ENCODE measurements around the gene CT47A7. TPM values are rescaled to one million over a fixed set of nuclear protein-coding genes. Genes with fewer than 3 reads are reported as not detected.
"Not testable (repeated sequence)": the region's sequence is repeated elsewhere in the genome, so short reads cannot be mapped to it uniquely, and the experiment has no call there.

CT47A7 gene
- polyA plus RNA-seq (ENCODE audit: insufficient read length in 12 of 12) = not detected
- long read RNA-seq, donor 1 = 0 reads
- long read RNA-seq, donor 2 = 0 reads
- long read RNA-seq, donor 3 = 0 reads
- long read RNA-seq, donor 4 = 0 reads
- long read RNA-seq, donor 5 = 0 reads
- long read RNA-seq, donor 6 = 0 reads
- long read RNA-seq, donor 7 = 0 reads
- long read RNA-seq, donor 8 = 0 reads
- long read RNA-seq, donor 9 = 0 reads
- long read RNA-seq, donor 10 = 0 reads
- long read RNA-seq, donor 11 = 0 reads

GRCh38 chrX:120956500-120956899 is at the start of gene CT47A7:
CT47A7 (minus strand) TSS chrX:120956600; CDS start chrX:120956345, 255 bp downstream.
- DNase-seq = not testable (repeated sequence)

- no peak for DNase-seq
Measured at GRCh38 chrX:121000589-121000988, 44.2 kb upstream of the CT47A7 start.

- DNase-seq = no peak
Measured at GRCh38 chrX:120999413-120999812, 43.0 kb upstream of the CT47A7 start.

- DNase-seq = not testable (repeated sequence)
Measured at GRCh38 chrX:120985660-120986059, 29.3 kb upstream of the CT47A7 start, which contains the start of gene CT47A1. CT47A1 (minus strand) TSS chrX:120985760; CDS start chrX:120985529, 231 bp downstream.

Other genes with a start within 250 kb of the CT47A7 start
- not detected for gene CT47B1, start 80.7 kb downstream of the CT47A7 start, polyA plus RNA-seq (ENCODE audit: insufficient read length in 12 of 12)
- gene CT47A11, start 19.4 kb downstream of the CT47A7 start, polyA plus RNA-seq (ENCODE audit: insufficient read length in 12 of 12) = not detected
- not detected for gene CT47A10, start 14.6 kb downstream of the CT47A7 start, polyA plus RNA-seq (ENCODE audit: insufficient read length in 12 of 12)
- not detected for gene CT47A9, start 9.7 kb downstream of the CT47A7 start, polyA plus RNA-seq (ENCODE audit: insufficient read length in 12 of 12)
- gene CT47A8, start 4.9 kb downstream of the CT47A7 start, polyA plus RNA-seq (ENCODE audit: insufficient read length in 12 of 12) = not detected
- not detected for gene CT47A6, start 4.9 kb upstream of the CT47A7 start, polyA plus RNA-seq (ENCODE audit: insufficient read length in 12 of 12)
- not detected for gene CT47A5, start 9.7 kb upstream of the CT47A7 start, polyA plus RNA-seq (ENCODE audit: insufficient read length in 12 of 12)
- not detected for gene CT47A4, start 14.6 kb upstream of the CT47A7 start, polyA plus RNA-seq (ENCODE audit: insufficient read length in 12 of 12)
- gene CT47A3, start 19.5 kb upstream of the CT47A7 start, polyA plus RNA-seq (ENCODE audit: insufficient read length in 12 of 12) = not detected
- not detected for gene CT47A2, start 24.3 kb upstream of the CT47A7 start, polyA plus RNA-seq (ENCODE audit: insufficient read length in 12 of 12)
- gene CT47A1, start 29.2 kb upstream of the CT47A7 start, polyA plus RNA-seq (ENCODE audit: insufficient read length in 12 of 12) = not detected
- 1 to 10 TPM in 10 of 12 donors, not detected in 2; 1.8 to 3.0 (median 2.6) TPM for gene GLUD2, start 91.0 kb upstream of the CT47A7 start, polyA plus RNA-seq (ENCODE audit: insufficient read length in 12 of 12)